Parathyroid adenoma (tissue), 2 donors: ENCODE results near the gene SLC66A3.

Source experiments
- H2AFZ ChIP-seq: fragments of 300-600 bp; sonication (generic); one replicate; pipeline ENCODE4 v1.7.0; 2017; ENCODE audit warnings: antibody characterized with exemption, mild to moderate bottlenecking
- H3K27ac ChIP-seq: fragments of 300-600 bp; sonication (generic); one replicate; pipeline ENCODE4 v1.7.0; 2017
- H3K27me3 ChIP-seq: fragments of 300-600 bp; sonication (generic); one replicate; pipeline ENCODE4 v1.7.0; 2017; ENCODE audit warnings: low read length; ENCODE audit not compliant: control insufficient read depth, insufficient read depth
- H3K36me3 ChIP-seq: fragments of 300-600 bp; sonication (generic); one replicate; pipeline ENCODE4 v1.7.0; 2017; ENCODE audit warnings: low read length; ENCODE audit not compliant: control insufficient read depth, insufficient read depth
- H3K4me1 ChIP-seq: fragments of 300-600 bp; sonication (generic); one replicate; pipeline ENCODE4 v1.7.0; 2017; ENCODE audit warnings: control low read depth
- H3K4me2 ChIP-seq: fragments of 300-600 bp; sonication (generic); one replicate; pipeline ENCODE4 v1.7.0; 2017; ENCODE audit warnings: low read length
- H3K4me3 ChIP-seq: fragments of 300-600 bp; sonication (generic); one replicate; pipeline ENCODE4 v1.7.0; 2017; ENCODE audit warnings: low read depth, low read length
- H3K79me2 ChIP-seq: fragments of 300-600 bp; sonication (generic); one replicate; pipeline ENCODE4 v1.7.0; 2017; ENCODE audit warnings: control low read depth
- H3K9ac ChIP-seq: fragments of 300-600 bp; sonication (generic); one replicate; pipeline ENCODE4 v1.7.0; 2017; ENCODE audit warnings: mild to moderate bottlenecking
- H3K9me3 ChIP-seq: fragments of 300-600 bp; sonication (generic); one replicate; pipeline ENCODE4 v1.7.0; 2017; ENCODE audit warnings: low read length; ENCODE audit not compliant: control insufficient read depth
- TF ChIP-seq, protein P1 (sequence below): fragments of 300-600 bp; sonication (generic); IDR thresholded peaks from one replicate; pipeline ENCODE4 v1.7.0; 2017; ENCODE audit warnings: antibody characterized with exemption, mild to moderate bottlenecking
- donor health status: primary hyperparathyroidism.

Gene SLC66A3

GRCh38 chr2:11174222-11174621 is 19.0 kb downstream of the SLC66A3 start:
- H3K4me1 ChIP-seq = no peaks in the 10 kb centered on the region
- H3K27ac ChIP-seq = no peak overlapping the region
- no peaks in the 10 kb centered on the region for H3K79me2 ChIP-seq
- H3K27me3 ChIP-seq = no peaks in the 10 kb centered on the region
- no peaks in the 10 kb centered on the region for H3K9me3 ChIP-seq
- no peak overlapping the region for H3K4me3 ChIP-seq
- H3K36me3 ChIP-seq = no peaks in the 10 kb centered on the region
- H3K9ac ChIP-seq = no peak overlapping the region
- H2AFZ ChIP-seq = no peak overlapping the region
- TF ChIP-seq, protein P1, sequence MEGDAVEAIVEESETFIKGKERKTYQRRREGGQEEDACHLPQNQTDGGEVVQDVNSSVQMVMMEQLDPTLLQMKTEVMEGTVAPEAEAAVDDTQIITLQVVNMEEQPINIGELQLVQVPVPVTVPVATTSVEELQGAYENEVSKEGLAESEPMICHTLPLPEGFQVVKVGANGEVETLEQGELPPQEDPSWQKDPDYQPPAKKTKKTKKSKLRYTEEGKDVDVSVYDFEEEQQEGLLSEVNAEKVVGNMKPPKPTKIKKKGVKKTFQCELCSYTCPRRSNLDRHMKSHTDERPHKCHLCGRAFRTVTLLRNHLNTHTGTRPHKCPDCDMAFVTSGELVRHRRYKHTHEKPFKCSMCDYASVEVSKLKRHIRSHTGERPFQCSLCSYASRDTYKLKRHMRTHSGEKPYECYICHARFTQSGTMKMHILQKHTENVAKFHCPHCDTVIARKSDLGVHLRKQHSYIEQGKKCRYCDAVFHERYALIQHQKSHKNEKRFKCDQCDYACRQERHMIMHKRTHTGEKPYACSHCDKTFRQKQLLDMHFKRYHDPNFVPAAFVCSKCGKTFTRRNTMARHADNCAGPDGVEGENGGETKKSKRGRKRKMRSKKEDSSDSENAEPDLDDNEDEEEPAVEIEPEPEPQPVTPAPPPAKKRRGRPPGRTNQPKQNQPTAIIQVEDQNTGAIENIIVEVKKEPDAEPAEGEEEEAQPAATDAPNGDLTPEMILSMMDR = no peak
- H3K4me2 ChIP-seq = no peak overlapping the region

DNA sequence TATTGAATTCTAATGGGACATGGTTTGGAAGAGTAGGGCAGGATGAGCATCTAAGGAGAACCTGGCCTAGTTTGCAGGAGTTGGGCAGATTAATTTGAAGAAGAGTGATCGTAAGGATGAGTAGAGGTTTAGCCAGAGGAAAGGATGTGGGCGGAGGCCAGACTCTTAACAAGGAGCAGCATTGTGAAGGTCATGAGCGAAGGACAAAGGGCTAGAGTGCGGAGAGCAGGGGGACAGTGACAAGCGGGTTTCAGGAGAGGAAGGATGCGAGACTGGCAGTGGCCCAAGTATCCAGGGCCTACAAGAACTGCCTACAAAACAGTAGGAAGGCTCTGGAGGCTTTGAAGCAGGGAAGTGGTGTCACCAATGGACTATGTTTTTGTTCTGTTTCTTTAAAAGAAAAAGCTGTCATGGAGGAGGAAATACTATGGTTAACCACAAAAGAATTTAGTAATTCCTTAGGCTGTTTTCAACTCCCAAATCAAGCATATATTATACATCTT is 20.1 kb downstream of the SLC66A3 start:
- Histone ChIP-seq H3K79me2 (no peaks in the 10 kb centered on the region), H3K4me3 (no peak overlapping the region), H3K9ac (no peak overlapping the region), H3K27me3 (no peaks in the 10 kb centered on the region), H3K4me2 (no peak overlapping the region), H2AFZ (no peak overlapping the region), H3K9me3 (no peaks in the 10 kb centered on the region), H3K27ac (no peak overlapping the region), H3K4me1 (no peaks in the 10 kb centered on the region), H3K36me3 (no peaks in the 10 kb centered on the region)
- TF ChIP-seq, protein P1 = no peak

DNA sequence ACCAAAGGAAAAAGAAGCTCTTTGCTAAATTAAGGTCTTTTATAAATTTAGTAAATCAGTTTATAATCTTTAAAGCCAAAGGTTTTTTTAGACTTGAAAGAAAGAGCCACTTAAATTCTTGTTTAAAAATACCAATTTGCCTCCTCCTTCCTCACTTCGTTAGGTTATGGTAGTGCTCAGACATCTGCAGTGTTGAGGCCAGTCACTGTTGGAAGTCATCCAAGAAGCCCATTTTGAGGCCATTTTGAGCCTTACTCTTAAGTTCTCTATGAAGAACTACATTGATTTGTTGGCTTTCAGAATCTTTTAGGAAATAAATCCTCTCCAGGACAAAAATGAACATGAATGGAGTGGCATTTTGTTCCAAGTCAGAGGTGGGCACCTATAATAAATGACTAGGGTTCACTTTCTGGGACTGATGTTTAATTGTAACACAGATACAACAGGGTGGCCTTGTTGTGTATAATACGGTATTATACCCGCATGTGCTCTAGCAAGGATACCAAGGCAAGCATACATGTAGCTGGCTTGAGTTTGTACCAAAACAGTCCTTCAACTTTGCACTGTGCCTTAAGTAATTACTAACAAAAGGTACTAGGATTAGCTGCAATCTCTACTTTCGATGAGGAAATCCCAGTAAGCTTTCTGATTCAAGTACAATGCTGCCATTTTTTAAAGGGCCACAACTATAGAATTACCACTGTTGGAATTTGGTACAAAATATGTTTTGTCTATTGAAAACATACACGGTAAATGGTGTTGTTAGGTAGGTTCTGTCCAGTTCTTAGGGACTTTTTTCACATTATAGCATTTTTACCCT is 22.8 kb downstream of the SLC66A3 start:
- Histone ChIP-seq H3K4me1 (no peaks in the 10 kb centered on the region), H3K9ac (no peak overlapping the region), H3K4me2 (no peak overlapping the region), H2AFZ (no peak overlapping the region), H3K27me3 (no peaks in the 10 kb centered on the region), H3K4me3 (no peak overlapping the region), H3K36me3 (no peaks in the 10 kb centered on the region), H3K79me2 (no peaks in the 10 kb centered on the region), H3K27ac (no peak overlapping the region), H3K9me3 (no peaks in the 10 kb centered on the region)
- TF ChIP-seq, protein P1 = no peak

GRCh38 chr2:11179196-11179595 is 23.9 kb downstream of the SLC66A3 start:
- Histone ChIP-seq H3K36me3 (no peaks in the 10 kb centered on the region), H3K79me2 (no peaks in the 10 kb centered on the region)

More at GRCh38 chr2:11179196-11179595, 23.9 kb downstream of the SLC66A3 start:
- Histone ChIP-seq H3K27me3 (no peaks in the 10 kb centered on the region), H2AFZ (no peak overlapping the region), H3K4me1 (no peaks in the 10 kb centered on the region), H3K4me2 (no peak overlapping the region), H3K27ac (no peak overlapping the region), H3K9ac (no peak overlapping the region), H3K4me3 (no peak overlapping the region), H3K9me3 (no peaks in the 10 kb centered on the region)
- TF ChIP-seq, protein P1 = no peak
